ACC112 (cell line): ENCODE results near the gene DGAT2L6.
"Not testable (repeated sequence)": the region's sequence is repeated elsewhere in the genome, so short reads cannot be mapped to it uniquely, and the experiment has no call there.

Source experiments
- H2AFZ ChIP-seq: fragments of 200-600 bp; sonication (generic); one replicate; pipeline ENCODE4 v1.6.0; 2017; ENCODE audit warnings: antibody characterized with exemption, low read length; ENCODE audit not compliant: unreplicated experiment
- H3K27ac ChIP-seq: fragments of 200-600 bp; sonication (generic); 2 replicates; pipeline ENCODE4 v1.5.1; 2014; ENCODE audit warnings: low read depth, mild to moderate bottlenecking, antibody characterized with exemption, low read length, moderate library complexity
- H3K27me3 ChIP-seq: fragments of 200-600 bp; sonication (generic); 2 replicates; pipeline ENCODE4 v1.6.1; 2014; ENCODE audit warnings: mild to moderate bottlenecking, antibody characterized with exemption, low read length, moderate library complexity, mixed read lengths; ENCODE audit not compliant: insufficient read depth
- H3K36me3 ChIP-seq: fragments of 200-600 bp; sonication (generic); 2 replicates; pipeline ENCODE4 v1.6.1; 2016; ENCODE audit warnings: mild to moderate bottlenecking, antibody characterized with exemption, low read length, moderate library complexity, mixed read lengths; ENCODE audit not compliant: insufficient read depth
- H3K4me1 ChIP-seq: fragments of 200-600 bp; sonication (generic); one replicate; pipeline ENCODE4 v1.6.1; 2016; ENCODE audit warnings: low read length, mixed read lengths; ENCODE audit not compliant: insufficient read depth, unreplicated experiment, control insufficient read depth
- H3K4me3 ChIP-seq: fragments of 200-600 bp; sonication (generic); 2 replicates; pipeline ENCODE4 v1.5.1; 2014; ENCODE audit warnings: mild to moderate bottlenecking, low read depth, low read length
- H3K79me2 ChIP-seq: fragments of 200-600 bp; sonication (generic); one replicate; pipeline ENCODE4 v1.6.0; 2016; ENCODE audit warnings: low read length; ENCODE audit not compliant: control insufficient read depth, unreplicated experiment, insufficient read depth

Gene DGAT2L6

GRCh38 chrX:70241501-70241900, 64.2 kb downstream of the DGAT2L6 start:
- no peaks in the 10 kb centered on the region for H3K27me3 ChIP-seq
- H3K27ac ChIP-seq = no peak overlapping the region
- no peak overlapping the region for H3K4me3 ChIP-seq
- no peaks in the 10 kb centered on the region for H3K36me3 ChIP-seq
- H3K79me2 ChIP-seq = no peaks in the 10 kb centered on the region
- no peaks in the 10 kb centered on the region for H3K4me1 ChIP-seq
- H2AFZ ChIP-seq = no peak overlapping the region

- not testable (repeated sequence) for H3K27ac ChIP-seq, H3K36me3 ChIP-seq, H3K4me3 ChIP-seq, H3K27me3 ChIP-seq, H2AFZ ChIP-seq, H3K79me2 ChIP-seq, H3K4me1 ChIP-seq
Observed at GRCh38 chrX:70243601-70244000, 66.3 kb downstream of the DGAT2L6 start.

- Histone ChIP-seq H3K36me3 (no peaks in the 10 kb centered on the region), H3K27me3 (no peaks in the 10 kb centered on the region), H3K4me1 (no peaks in the 10 kb centered on the region), H3K79me2 (no peaks in the 10 kb centered on the region), H3K27ac (no peak overlapping the region), H3K4me3 (no peak overlapping the region), H2AFZ (no peak overlapping the region)
Observed at GRCh38 chrX:70244881-70245280, 67.6 kb downstream of the DGAT2L6 start.

GRCh38 chrX:70247252-70247651, 70.0 kb downstream of the DGAT2L6 start:
- no peak overlapping the region for H3K27ac ChIP-seq
- no peak overlapping the region for H2AFZ ChIP-seq
- H3K4me1 ChIP-seq = no peaks in the 10 kb centered on the region
- H3K79me2 ChIP-seq = no peaks in the 10 kb centered on the region
- no peak overlapping the region for H3K4me3 ChIP-seq
- H3K27me3 ChIP-seq = no peaks in the 10 kb centered on the region
- no peaks in the 10 kb centered on the region for H3K36me3 ChIP-seq

- H3K4me1 ChIP-seq = peaks cover 4% of the 10 kb centered on the region
- no peak overlapping the region for H3K4me3 ChIP-seq
Observed at GRCh38 chrX:70252491-70252890, 75.2 kb downstream of the DGAT2L6 start.

GRCh38 chrX:70253377-70254062, 76.2 kb downstream of the DGAT2L6 start:
- no peak overlapping the region for H2AFZ ChIP-seq
- no peaks in the 10 kb centered on the region for H3K79me2 ChIP-seq

More at GRCh38 chrX:70252491-70252890, 75.2 kb downstream of the DGAT2L6 start:
- Histone ChIP-seq H3K79me2 (no peaks in the 10 kb centered on the region), H3K36me3 (no peaks in the 10 kb centered on the region), H3K27ac (no peak overlapping the region), H3K27me3 (no peaks in the 10 kb centered on the region), H2AFZ (no peak overlapping the region)

GRCh38 chrX:70254063-70254400, 76.7 kb downstream of the DGAT2L6 start:
- Histone ChIP-seq H3K36me3 (no peaks in the 10 kb centered on the region), H3K27me3 (no peaks in the 10 kb centered on the region), H3K79me2 (no peaks in the 10 kb centered on the region), H3K4me1 (peaks cover 4% of the 10 kb centered on the region), H2AFZ (no peak overlapping the region), H3K27ac (no peak overlapping the region), H3K4me3 (no peak overlapping the region)

More at GRCh38 chrX:70253377-70254062, 76.2 kb downstream of the DGAT2L6 start:
- Histone ChIP-seq H3K4me1 (peaks cover 4% of the 10 kb centered on the region), H3K27ac (no peak overlapping the region), H3K4me3 (no peak overlapping the region), H3K36me3 (no peaks in the 10 kb centered on the region), H3K27me3 (no peaks in the 10 kb centered on the region)

GRCh38 chrX:70254909-70255308, 77.6 kb downstream of the DGAT2L6 start:
- H3K79me2 ChIP-seq = no peaks in the 10 kb centered on the region
- H3K4me3 ChIP-seq = no peak overlapping the region
- no peaks in the 10 kb centered on the region for H3K36me3 ChIP-seq
- H3K27me3 ChIP-seq = no peaks in the 10 kb centered on the region
- H2AFZ ChIP-seq = no peak overlapping the region
- H3K27ac ChIP-seq = no peak overlapping the region
- peaks cover 4% of the 10 kb centered on the region for H3K4me1 ChIP-seq
